OCI-M2 (cell line): ENCODE results near the gene TNS3.
"Not testable (repeated sequence)": the region's sequence is repeated elsewhere in the genome, so short reads cannot be mapped to it uniquely, and the experiment has no call there.

Source experiments
- DNase-seq: peaks from one replicate; lab custom pipeline; 2025; ENCODE audit not compliant: unreplicated experiment; lab: John Stamatoyannopoulos, UW

TNS3 gene

GRCh38 chr7:47454069-47454973 is 127.6 kb downstream of the TNS3 start:
- DNase-seq: no peak

GRCh38 chr7:47453093-47454061 is 128.5 kb downstream of the TNS3 start:
- DNase-seq: no peak

- DNase-seq: no peak
Observed at GRCh38 chr7:47452715-47453092, 129.2 kb downstream of the TNS3 start.

- no peak for DNase-seq
Observed at GRCh38 chr7:47452295-47452694, 129.6 kb downstream of the TNS3 start.

- DNase-seq: no peak
Observed at GRCh38 chr7:47451851-47452205, 130.1 kb downstream of the TNS3 start.

GRCh38 chr7:47449810-47450590 is 131.9 kb downstream of the TNS3 start:
- DNase-seq: no peak

- DNase-seq: no peak
Observed at GRCh38 chr7:47448971-47449370, 132.9 kb downstream of the TNS3 start.

- no peak for DNase-seq
Observed at GRCh38 chr7:47447621-47448349, 134.1 kb downstream of the TNS3 start.

GRCh38 chr7:47446871-47447466 is 134.9 kb downstream of the TNS3 start:
- DNase-seq: no peak

- DNase-seq: no peak
Observed at GRCh38 chr7:47444376-47445098, 137.4 kb downstream of the TNS3 start.

- DNase-seq: no peak
Observed at GRCh38 chr7:47443049-47443448, 138.9 kb downstream of the TNS3 start.

- DNase-seq: no peak
Observed at GRCh38 chr7:47442605-47442865, 139.4 kb downstream of the TNS3 start.

- no peak for DNase-seq
Observed at GRCh38 chr7:47441796-47442604, 139.9 kb downstream of the TNS3 start.

GRCh38 chr7:47441048-47441447 is 140.9 kb downstream of the TNS3 start:
- not testable (repeated sequence) for DNase-seq

- DNase-seq: no peak
Observed at GRCh38 chr7:47440320-47440719, 141.6 kb downstream of the TNS3 start.

GRCh38 chr7:47439181-47439667 is 142.7 kb downstream of the TNS3 start:
- no peak for DNase-seq

GRCh38 chr7:47438411-47439029 is 143.4 kb downstream of the TNS3 start:
- no peak for DNase-seq

- DNase-seq: no peak
Observed at GRCh38 chr7:47435889-47436312, 146.0 kb downstream of the TNS3 start.
